ENCODE data around the gene SLC18A3.

The SLC18A3 gene

DNA sequence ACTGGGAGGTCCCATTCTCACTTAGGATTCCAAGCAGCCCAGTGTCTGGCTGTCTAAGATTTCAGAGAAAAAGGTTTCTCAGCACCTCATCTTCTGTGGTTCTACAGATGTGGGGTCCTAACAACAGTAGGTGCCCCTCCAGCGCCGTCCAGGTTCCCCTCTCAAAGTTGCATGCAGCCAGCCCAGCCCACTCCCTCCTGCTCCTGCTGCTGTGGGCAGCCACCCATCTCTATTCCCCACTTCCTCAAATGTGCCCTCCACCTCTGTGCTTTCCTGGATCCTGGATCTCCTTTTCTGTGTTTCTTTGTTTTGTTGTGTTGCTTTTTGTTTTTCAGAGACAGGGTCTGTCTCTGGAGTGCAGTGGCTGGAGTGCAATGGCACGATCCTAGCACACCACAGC, 13.3 kb upstream of the SLC18A3 start:
- no peak for DNase-seq

DNA sequence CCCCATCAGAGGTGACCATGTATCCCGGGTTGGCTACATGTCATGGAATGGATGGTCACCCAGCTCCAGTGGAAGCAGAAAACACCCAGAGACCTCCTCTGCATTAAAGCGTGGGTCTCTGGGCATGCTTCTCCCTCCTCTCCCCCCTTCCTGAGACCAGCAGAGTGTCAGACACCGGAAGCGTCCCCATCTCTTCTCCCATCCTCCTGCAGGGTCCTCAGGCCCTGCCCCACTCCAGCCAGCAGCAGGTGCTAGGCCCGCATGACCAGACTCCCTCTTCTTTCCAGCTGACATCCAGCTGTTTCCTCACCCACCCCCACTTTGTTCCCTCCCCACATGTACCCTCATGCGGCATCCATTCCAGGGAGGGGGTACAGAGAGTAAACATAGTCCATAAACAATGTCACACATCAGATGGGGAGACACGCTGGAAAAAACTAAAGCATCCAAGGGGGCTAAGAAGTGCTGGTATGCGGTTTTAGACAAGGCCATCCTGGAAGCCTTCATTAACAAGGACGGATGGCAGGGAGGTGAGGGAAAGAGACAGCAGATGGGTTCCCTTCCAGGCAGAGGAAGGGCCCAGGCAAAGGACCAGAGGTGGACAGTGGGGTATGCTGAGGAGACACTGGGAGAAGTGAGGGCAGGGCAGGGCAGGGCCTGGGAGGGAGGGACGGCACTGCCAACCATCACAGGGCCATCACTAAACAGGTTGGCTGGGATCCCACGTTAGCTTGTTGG, 12.5 kb upstream of the SLC18A3 start:
- no peak for DNase-seq

DNA sequence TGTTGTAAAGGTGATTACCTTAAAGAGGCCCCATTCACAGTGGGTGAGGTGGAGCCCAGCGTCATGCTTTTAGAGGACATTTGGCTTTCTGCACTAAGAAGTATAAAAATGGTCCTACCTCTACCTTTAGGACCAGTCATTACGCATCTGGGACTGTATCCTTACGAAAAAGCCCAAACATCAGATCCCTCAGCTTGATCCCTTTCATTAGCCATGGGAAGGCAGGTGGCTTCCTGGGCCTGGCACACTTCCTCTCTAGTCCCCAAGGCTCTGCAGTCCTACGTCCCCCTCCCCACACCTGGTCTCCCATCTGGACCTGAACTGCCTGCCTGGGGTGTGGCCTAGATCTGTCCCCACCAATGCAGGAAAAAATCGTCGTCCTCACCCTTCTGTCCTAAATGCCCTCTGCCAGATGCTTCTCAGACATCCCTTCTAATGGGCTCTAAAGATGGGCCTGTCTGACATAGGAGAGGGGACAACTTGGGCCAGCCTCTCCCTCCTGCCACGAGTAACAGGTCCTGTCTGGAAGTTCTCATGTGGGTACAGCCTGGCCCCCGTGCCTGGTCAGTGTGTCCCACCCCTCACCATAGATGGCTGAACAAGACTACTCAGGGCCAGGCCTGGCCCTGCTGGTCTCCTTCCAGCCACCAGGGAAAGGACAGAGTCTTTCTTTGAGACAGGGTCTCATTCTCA, 11.8 kb upstream of the SLC18A3 start:
- DNase-seq: no peak

DNA sequence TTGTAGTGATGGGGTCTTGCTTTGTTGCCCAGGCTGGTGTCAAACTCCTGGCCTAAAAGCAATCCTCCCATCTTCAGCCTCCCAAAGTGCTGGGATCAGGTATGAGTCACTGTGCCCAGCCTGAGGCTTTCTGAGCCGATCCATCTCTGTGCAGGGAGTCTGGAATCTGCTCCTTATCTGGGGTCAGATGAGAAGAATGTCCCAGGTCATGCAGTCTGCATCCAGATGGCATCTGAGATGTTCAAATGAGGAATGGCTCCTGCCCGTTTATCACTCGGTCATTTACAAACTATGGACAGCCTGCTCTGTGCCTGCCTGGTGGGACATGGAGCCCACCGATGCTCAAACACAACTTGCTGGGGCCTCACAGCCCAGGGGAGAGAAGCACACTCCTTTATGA, 11.1 kb upstream of the SLC18A3 start:
- no peak for DNase-seq

DNA sequence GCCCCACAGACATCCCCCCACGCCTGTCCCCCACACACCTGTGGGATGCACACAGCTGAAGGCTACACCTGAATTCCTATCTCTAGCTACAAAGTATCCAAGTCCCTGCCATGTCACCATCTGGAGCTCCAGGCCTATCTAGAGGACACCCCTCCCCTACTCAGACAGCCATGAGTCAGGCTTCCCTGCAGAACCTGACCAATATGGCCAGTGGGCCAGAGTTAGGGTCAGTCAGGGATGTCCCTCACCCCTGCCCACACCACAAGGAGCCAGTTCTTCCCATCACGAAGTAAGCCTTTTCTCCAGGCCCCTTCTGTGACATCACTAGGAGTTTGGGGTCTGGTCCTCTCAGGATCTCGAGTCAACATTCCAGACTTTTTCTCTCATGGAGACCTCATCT, 10.6 kb upstream of the SLC18A3 start:
- no peak for DNase-seq

DNA sequence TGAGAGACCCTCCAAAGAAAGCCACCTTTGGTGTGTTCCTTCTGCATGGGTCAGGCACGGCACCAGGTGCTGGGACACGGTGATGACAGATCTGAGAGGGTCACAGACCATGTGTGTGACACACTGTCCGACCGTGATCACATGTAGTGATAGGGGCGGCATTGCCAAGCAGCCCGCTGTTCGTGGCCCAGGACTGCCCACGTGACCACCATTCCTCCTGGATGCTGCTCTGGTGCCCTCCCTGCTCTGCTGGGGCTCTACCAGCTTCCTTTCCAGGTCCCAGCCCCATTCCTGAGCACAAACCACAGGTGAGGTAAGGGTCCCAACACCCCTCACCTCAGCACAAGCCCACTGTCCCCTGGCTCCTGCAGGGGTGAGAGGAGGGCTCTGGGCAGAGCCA, 10.1 kb upstream of the SLC18A3 start:
- DNase-seq: no peak

DNA sequence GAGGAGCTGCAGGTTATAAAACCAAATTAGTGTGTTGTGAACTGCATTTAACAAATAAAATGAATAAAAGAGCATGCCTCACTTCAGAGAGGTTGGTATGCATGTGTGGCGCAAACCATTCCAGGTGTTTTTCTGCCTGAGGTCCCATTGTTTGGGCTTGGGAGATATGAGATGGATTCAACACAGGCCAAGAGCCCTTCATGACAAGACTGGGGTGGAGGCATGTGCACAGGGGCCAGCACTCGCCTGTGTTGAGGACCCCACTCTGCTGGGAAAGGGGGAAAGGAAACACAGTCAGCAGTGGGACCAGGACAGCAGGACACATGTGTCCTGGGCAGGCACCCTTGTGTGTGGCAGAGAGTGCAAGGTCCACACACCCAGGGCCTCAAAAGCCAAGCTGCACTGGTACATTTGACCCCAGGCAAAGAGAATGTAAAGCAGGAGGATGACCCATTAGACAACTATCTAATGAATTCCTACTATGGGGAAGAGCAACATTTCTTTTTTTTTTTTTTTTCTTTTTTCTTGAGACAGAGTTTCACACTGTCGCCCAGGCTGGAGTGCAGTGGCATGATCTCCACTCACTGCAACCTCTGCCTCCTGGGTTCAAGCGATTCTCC, 9.2 kb upstream of the SLC18A3 start:
- DNase-seq: no peak

DNA sequence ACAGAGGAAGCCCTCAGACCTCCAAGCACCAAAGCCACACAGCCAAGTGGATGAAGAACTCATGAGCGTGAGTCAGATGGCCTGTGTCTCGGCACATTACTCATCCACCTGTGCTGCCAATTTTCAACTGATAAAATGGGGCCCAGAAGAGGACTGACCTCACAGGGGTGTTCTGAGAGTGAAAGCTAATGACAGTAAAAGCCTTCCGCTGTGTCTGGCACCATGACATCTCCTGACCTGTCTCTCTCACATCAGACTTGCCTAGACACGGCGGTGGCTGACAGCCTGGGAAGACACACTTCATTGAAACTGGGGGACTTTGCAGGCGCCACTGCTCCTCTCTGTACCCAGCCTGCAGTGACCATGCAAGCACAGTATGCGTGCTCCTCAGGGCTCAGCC, 8.3 kb upstream of the SLC18A3 start:
- no peak for DNase-seq

DNA sequence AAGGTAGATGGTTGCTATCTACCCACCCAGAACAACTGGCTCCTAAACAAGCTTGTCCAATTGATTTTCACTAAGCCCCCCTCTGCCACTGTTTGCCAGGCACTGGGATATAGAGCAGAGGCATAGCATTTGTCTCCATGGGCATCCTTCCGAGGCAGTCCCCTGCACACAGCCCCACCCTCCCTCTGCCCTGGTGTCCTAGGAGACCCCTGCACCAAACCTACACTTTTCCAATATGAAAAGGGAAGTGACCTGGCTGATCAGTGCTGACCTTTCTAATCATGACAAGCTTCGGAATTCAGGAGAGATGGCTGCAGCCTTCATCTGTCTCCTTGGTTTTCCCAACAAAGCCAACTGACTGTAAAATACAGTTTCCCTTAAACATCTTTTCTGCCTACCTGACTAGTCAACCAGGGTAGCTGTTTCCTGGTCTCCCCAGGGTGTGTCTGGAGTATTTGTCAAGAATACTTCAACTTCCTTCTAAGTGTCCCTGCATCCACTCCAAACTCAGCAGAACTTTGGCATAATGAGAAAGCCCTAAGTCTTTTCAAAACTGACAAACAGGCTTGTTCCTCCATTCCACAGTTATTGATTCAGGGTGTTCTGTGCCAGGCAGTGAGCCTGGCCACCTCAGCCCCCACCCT, 7.6 kb upstream of the SLC18A3 start:
- no peak for DNase-seq

DNA sequence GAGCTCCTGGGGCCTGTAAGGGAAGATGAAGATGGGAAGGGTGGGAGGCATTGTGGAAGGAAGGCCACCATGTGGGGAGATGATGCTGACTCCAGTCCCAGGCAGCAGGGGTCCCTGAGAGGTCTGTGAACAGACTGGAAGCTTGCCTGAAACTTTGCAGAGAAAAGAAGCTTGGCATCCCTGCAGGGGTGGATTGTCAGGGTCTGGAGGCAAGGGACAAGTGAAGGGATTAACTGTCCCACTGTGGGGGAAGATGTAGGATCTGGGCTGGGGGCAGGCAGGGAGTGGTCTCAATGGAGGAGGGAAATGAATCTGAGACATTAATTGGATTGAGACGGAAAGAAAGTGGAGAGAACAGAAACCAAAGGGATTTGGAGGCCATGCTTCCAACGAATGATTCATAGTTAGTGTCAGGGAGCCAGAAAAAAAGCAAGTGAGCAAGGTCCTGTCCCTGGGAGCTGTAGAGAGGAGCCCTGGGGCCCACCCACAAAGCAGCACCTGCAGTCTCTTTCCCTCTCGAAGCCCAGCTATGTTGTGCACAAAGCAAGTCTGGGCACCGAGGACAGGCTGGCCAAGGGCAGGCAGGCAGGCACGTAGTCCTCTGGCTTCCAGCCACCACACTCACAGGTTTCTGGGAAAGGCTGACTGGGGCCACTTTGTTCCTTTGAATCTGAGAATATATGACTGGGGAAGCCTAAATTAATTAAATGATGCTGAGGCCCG, 4.7 kb upstream of the SLC18A3 start:
- DNase-seq: no peak

DNA sequence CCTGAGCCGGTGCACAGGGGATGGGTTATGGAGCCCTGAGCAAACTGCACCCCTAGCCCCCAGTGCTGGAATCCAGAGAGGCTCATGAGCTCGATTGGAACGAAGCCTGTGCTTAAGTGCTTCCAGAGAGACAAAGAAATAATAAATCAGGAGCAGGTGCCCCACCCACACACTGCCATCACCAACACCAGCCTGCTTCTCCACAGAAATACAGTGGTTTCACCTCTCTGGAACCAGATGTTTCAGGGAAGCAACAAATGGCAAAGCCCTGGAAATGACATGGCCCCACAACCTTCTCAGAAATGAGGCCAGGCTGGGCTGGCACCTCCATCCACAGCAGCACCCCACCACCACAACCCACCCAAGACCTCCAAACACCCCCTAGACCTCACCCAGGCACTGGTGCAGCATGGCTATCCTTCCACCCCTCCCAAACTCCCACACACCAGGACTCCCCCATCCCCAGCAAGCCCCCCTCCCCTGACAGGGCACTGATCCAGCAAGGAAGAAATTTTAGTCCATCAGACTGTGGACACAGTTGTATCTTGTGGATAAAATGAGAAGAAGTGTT, 4.1 kb upstream of the SLC18A3 start:
- no peak for DNase-seq

DNA sequence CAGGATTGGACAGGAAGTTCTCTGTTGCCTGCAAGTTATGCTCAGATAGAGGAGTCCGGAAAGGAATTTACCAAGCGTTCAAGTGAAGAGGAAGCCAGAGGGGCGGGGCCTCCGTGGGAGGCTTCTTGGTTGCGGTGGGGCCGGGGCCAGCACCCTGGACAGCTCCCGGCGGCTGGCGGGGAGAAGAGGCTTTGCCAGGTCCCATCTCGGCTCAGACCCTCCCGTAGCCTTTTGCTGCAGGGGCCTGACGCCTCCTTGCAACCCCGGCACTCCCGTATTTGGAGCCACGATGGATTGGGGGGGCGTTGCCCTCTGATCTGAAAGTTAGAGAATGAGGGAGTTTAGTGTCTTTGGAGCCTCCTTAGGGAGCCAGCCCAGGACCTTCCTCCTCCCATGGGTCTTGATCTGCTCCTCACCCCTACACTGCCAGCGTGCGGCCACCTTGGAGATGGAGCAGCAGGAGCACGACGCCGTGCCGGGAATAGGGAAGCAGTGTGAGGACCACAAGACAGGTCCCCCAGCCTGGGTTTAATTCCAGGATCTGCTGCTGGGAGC, 3.1 kb upstream of the SLC18A3 start:
- DNase-seq: no peak

DNA sequence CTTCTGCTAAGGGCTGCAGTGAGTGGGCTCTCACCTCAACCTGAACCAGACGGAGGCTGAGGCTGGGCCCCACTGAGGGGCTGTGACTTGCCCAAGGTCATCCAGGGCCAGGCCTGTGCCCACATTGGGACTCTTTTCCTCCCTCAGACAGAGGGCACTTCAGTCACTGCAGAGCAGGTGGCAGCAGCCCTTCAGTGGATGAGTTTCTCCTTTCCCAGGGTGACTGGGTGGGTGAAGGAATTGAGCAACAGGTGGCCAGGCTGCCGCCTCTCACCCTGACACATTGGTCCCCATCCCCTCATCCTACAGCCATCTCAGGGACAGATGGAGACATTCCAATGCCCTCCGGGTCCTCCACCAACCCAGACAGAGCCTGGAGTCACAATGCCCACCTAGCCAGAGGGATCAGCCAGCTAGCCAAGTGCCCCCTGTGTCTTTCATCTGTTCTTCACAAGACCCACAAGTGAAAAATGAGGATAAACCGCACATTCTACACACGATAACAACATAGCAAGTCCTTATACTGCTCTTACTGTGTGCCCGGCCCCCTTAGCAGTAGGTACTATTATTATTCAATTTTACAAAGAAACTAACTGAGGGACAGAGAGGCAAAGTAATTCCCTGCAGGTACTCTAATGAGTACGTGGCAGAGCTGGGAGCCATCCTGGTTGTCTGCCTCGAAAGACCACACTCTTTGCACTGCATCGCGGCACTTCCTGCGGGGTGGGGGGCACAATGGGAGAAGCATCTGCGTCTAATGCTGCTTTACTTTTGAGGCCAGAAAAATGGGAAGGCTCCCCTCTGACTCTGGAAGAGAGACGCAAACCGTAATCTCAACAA, 1.7 kb upstream of the SLC18A3 start:
- DNase-seq: peak; percentile 27

DNA sequence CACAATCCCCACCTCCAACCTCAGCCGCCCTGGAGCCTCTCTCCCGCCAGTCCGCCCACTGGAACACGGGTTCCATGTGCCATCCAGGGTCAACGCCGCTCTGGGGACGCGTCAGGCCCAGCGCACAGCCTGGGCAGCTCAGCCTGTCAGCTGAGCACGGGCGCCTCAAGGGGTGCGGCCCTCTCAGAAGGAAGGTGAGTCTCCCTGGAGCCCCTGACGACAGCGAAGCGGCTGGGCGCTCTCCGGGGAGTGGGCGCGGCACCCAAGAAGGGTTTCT, 1.2 kb upstream of the SLC18A3 start:
- peak; percentile 60 for DNase-seq

DNA sequence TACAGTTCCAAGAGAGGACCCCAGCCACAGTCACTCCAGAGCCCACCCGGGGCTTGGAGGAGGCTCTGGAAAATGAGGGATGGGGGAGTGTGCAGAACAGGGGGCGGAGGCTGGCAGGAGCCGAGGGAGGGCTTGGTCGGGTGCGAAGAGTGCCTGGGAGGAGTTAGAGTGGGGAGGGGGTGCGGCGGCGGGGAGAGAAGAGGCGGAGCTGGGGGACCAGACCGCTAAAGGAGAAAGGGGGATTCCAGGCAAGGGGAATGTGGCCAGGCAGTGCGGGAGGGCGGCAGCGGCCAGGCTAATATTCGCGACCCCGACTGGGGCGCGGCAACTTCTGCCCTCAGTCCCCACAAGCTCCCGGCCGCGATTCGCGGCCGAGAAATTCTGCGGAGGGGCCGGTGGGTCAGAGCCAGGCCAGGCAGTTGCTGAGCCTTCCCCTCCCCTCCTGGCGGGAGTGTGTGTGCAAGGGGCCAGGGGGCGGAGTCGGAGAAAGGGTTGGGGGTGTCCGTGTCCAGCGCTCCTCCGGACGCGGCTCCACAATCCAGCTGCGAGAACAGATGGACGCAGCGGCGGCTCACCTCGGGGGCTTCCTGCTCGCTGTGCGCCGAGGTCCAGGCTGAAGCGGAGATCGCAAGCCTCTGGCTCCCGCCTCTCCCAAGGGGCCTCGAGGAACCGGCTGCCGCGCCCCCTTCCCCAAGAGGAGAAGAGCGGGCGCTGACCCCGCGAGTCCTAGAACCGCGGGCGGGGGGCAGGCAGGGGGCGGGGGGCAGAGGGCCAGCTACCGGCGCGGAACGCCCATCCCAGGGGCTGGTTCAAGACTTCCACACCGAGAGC, 612 bp upstream of the SLC18A3 start:
- DNase-seq: peak; percentile 60

DNA sequence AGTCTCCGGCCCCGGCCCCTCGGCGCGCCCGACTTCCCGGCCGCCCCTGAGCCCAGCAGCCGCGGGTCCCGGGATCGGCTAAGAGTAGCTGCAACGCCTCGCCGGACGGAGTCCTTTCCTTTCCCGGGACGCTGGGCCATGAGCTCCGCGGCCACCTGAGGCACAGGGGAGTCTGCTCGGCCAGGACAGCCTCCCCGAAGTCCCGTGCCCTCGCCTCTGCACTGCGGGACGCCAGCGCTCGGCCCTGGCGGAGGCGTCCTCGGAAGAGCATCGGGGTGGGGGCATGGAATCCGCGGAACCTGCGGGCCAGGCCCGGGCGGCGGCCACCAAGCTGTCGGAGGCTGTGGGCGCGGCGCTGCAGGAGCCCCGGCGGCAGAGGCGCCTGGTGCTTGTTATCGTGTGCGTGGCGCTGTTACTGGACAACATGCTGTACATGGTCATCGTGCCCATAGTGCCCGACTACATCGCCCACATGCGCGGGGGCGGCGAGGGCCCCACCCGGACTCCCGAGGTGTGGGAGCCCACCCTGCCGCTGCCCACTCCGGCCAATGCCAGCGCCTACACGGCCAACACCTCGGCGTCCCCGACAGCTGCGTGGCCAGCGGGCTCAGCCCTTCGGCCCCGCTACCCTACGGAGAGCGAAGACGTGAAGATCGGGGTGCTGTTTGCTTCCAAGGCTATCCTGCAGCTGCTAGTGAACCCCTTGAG, 502 bp downstream of the SLC18A3 start:
- DNase-seq: no peak

DNA sequence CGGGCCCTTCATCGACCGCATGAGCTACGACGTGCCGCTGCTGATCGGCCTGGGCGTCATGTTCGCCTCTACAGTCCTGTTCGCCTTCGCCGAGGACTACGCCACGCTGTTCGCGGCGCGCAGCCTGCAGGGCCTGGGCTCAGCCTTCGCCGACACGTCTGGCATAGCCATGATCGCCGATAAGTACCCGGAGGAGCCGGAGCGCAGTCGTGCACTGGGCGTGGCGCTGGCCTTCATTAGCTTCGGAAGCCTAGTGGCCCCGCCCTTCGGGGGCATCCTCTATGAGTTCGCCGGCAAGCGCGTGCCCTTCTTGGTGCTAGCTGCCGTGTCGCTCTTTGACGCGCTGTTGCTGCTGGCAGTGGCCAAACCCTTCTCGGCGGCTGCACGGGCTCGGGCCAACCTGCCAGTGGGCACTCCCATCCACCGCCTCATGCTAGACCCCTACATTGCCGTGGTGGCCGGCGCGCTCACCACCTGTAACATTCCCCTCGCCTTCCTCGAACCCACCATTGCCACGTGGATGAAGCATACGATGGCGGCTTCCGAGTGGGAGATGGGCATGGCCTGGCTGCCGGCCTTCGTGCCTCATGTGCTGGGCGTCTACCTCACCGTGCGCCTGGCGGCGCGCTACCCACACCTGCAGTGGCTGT, 1.2 kb downstream of the SLC18A3 start:
- DNase-seq: no peak

DNA sequence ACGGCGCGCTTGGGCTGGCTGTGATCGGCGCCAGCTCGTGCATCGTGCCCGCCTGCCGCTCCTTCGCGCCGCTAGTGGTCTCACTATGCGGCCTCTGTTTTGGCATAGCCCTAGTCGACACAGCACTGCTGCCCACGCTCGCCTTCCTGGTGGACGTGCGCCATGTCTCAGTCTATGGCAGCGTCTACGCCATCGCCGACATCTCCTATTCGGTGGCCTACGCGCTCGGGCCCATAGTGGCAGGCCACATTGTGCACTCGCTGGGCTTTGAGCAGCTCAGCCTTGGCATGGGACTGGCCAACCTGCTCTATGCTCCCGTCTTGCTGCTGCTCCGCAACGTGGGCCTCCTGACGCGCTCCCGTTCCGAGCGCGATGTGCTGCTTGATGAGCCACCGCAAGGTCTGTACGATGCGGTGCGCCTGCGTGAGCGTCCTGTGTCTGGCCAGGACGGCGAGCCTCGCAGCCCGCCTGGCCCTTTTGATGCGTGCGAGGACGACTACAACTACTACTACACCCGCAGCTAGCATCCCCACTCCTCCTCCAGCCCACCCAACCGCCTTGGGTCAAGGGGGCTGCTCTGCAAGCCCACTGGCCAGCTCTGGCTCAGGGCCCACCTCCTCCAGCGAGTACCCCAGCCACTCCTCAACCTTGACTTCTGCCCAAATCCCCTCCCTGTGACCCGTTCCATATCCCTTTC, 1.9 kb downstream of the SLC18A3 start:
- no peak for DNase-seq

Measured in NCI-H2227 treated with DMSO at 0.1 percent for 48 hours (cell line).